Measurements from ENCODE around the gene GIPC2.

GIPC2 gene

GRCh38 chr1:78153092-78153736, 107.4 kb downstream of the GIPC2 start:
- DNase-seq: no peak

- no peak for DNase-seq
Observed at GRCh38 chr1:78155121-78155520, 109.4 kb downstream of the GIPC2 start.

- DNase-seq: no peak
Observed at GRCh38 chr1:78156805-78157521, 111.2 kb downstream of the GIPC2 start.

GRCh38 chr1:78165816-78166215, 120.0 kb downstream of the GIPC2 start:
- DNase-seq: no peak

GRCh38 chr1:78168306-78168705, 122.5 kb downstream of the GIPC2 start:
- DNase-seq: no peak

GRCh38 chr1:78170859-78171258, 125.1 kb downstream of the GIPC2 start:
- no peak for DNase-seq

GRCh38 chr1:78171736-78172590, 126.2 kb downstream of the GIPC2 start:
- no peak for DNase-seq

- no peak for DNase-seq
Observed at GRCh38 chr1:78176448-78176847, 130.7 kb downstream of the GIPC2 start.

- no peak for DNase-seq
Observed at GRCh38 chr1:78177708-78178270, 132.0 kb downstream of the GIPC2 start.

- no peak for DNase-seq
Observed at GRCh38 chr1:78178816-78179215, 133.1 kb downstream of the GIPC2 start.

- DNase-seq: no peak
Observed at GRCh38 chr1:78184460-78185072, 138.8 kb downstream of the GIPC2 start.
